PFSK-1 (cell line): Measurements from ENCODE around the gene SNAP29.

Experiments used
- POLR2AphosphoS5 ChIP-seq: IDR thresholded peaks from 2 replicates; pipeline ENCODE4 v1.6.1; 2012; ENCODE audit warnings: low read depth, mild to moderate bottlenecking, control low read depth, low read length, moderate library complexity
- SIN3A ChIP-seq: IDR thresholded peaks from 2 replicates; pipeline ENCODE4 v1.6.1; 2012; ENCODE audit warnings: mild to moderate bottlenecking, low read length, moderate library complexity, borderline replicate concordance; ENCODE audit not compliant: insufficient read depth
- TAF1 ChIP-seq: IDR thresholded peaks from 2 replicates; pipeline ENCODE4 v1.6.1; 2012; ENCODE audit warnings: low read length, control low read depth, borderline replicate concordance; ENCODE audit not compliant: insufficient read depth
- TF ChIP-seq, protein P1 (sequence below), 2 experiments: IDR thresholded peaks; 2 replicates each; pipeline versions ENCODE4 v1.6.1 to v1.8.0; 2011 to 2012; ENCODE audit warnings: low read depth in 2 of 2, low read length in 2 of 2, control low read depth in 1 of 2, inconsistent platforms in 1 of 2, mild to moderate bottlenecking in 1 of 2, moderate library complexity in 1 of 2; ENCODE audit not compliant: insufficient read depth in 1 of 2

DNA sequence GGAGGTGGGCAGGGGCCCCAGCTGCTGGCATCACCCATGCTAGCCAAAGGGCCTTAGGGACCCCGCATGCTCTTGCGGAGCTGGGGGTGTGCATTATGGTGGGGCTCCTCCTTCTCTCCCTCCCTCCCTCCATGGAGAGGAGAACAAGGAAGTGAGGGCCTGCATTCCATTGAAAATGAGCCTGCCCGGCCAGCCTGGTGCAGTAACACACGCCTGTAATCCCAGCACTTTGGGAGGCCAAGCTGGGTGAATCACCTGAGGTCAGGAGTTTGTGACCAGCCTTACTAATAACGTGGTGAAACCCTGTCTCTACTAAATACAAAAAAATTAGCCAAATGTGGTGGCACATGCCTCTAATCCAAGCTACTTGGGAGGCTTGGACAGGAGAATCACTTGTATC is 22.4 kb downstream of the SNAP29 start:
- TF ChIP-seq POLR2AphosphoS5 = no peak
- TF ChIP-seq SIN3A = no peak
- no peak for TF ChIP-seq TAF1
- TF ChIP-seq, protein P1, sequence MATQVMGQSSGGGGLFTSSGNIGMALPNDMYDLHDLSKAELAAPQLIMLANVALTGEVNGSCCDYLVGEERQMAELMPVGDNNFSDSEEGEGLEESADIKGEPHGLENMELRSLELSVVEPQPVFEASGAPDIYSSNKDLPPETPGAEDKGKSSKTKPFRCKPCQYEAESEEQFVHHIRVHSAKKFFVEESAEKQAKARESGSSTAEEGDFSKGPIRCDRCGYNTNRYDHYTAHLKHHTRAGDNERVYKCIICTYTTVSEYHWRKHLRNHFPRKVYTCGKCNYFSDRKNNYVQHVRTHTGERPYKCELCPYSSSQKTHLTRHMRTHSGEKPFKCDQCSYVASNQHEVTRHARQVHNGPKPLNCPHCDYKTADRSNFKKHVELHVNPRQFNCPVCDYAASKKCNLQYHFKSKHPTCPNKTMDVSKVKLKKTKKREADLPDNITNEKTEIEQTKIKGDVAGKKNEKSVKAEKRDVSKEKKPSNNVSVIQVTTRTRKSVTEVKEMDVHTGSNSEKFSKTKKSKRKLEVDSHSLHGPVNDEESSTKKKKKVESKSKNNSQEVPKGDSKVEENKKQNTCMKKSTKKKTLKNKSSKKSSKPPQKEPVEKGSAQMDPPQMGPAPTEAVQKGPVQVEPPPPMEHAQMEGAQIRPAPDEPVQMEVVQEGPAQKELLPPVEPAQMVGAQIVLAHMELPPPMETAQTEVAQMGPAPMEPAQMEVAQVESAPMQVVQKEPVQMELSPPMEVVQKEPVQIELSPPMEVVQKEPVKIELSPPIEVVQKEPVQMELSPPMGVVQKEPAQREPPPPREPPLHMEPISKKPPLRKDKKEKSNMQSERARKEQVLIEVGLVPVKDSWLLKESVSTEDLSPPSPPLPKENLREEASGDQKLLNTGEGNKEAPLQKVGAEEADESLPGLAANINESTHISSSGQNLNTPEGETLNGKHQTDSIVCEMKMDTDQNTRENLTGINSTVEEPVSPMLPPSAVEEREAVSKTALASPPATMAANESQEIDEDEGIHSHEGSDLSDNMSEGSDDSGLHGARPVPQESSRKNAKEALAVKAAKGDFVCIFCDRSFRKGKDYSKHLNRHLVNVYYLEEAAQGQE (IDR thresholded peaks at IDR 0.05; ENCODE audit: insufficient read depth in 1 of 2, low read depth in 2 of 2, low read length in 2 of 2) = no peak
